K562 (cell line): Measurements from ENCODE around the gene ODF4.

Experiments
- CHD1 ChIP-seq: fragments of 200-600 bp; sonication (generic); IDR thresholded peaks from one replicate; pipeline ENCODE4 v1.6.1; 2012; ENCODE audit warnings: mild to moderate bottlenecking, moderate library complexity, low read length, inconsistent platforms
- HDGF ChIP-seq: fragments of 450-650 bp; IDR thresholded peaks from 2 replicates; pipeline ENCODE4 v1.6.1; 2016
- NFE2 ChIP-seq: IDR thresholded peaks from 2 replicates; pipeline ENCODE4 v1.6.1; 2014; ENCODE audit warnings: antibody characterized with exemption, low read depth
- NR2C2 ChIP-seq, 2 experiments: fragments of 200-800 bp in 1 of 2; sonication (Bioruptor generic) in 1 of 2; sonication (generic) in 1 of 2; formaldehyde crosslinking in 1 of 2; IDR thresholded peaks; 2 replicates each; pipeline versions ENCODE4 v1.6.1 to v1.8.0; 2016 to 2022; ENCODE audit warnings: mild to moderate bottlenecking in 1 of 2, missing compliant biosample characterization in 1 of 2, missing genetic modification characterization in 1 of 2, missing genetic modification reagents in 1 of 2
- SP1 ChIP-seq: sonication (generic); formaldehyde crosslinking; IDR thresholded peaks from 2 replicates; pipeline ENCODE4 v1.8.1; 2022; ENCODE audit warnings: mild to moderate bottlenecking, missing genetic modification reagents
- TARDBP ChIP-seq: fragments of 450-650 bp; IDR thresholded peaks from 2 replicates; pipeline ENCODE4 v1.6.1; 2016
- ZNF217 ChIP-seq: sonication (generic); formaldehyde crosslinking; IDR thresholded peaks from 2 replicates; pipeline ENCODE4 v1.8.0; 2022; ENCODE audit warnings: mild to moderate bottlenecking, missing genetic modification reagents

DNA sequence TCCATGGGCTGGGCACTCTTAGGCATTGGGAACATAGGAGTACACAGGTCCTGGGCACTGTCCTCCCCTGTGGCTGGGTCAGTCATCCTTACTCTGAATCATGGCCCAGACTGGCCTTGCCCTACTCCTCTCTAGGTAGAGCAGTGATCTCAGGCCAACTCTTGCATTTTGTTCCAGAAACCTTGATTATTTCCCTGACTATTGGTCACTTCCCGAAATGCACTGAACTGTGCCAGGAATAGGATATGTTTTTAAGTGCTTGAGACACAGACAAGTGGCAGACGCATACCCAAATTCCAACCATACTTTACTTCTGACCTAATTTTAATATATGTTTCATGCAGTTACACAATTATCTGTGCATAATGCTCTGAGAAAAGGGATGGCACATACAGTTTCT is 26.6 kb downstream of the ODF4 start:
- no peak for TF ChIP-seq ZNF217 (CRISPR knock-in tag)
- TF ChIP-seq SP1 (CRISPR knock-in tag) = no peak
- no peak for TF ChIP-seq TARDBP
- no peak for TF ChIP-seq NR2C2 (CRISPR knock-in tag; IDR thresholded peaks at IDR 0.05)
- no peak for TF ChIP-seq NR2C2 (tag; IDR thresholded peaks at IDR 0.05)
- no peak for TF ChIP-seq NFE2
- TF ChIP-seq CHD1 = no peak
- no peak for TF ChIP-seq HDGF
